Panc1 (cell line): ENCODE measurements around the gene CNNM2.

Experiments
- CTCF ChIP-seq: fragments of 450-650 bp; IDR thresholded peaks from 2 replicates; pipeline ENCODE4 v1.5.1; 2017; ENCODE audit warnings: mild to moderate bottlenecking
- POLR2AphosphoS5 ChIP-seq: IDR thresholded peaks from 2 replicates; pipeline ENCODE4 v1.6.1; 2012; ENCODE audit warnings: mild to moderate bottlenecking, low read depth, low read length, moderate library complexity
- REST ChIP-seq, 2 experiments: IDR thresholded peaks; 2 replicates each; pipeline ENCODE4 v1.6.1; 2011 to 2012; ENCODE audit warnings: low read depth in 2 of 2, control low read depth in 1 of 2, low read length in 1 of 2, mild to moderate bottlenecking in 1 of 2, moderate library complexity in 1 of 2; ENCODE audit not compliant: insufficient read depth in 1 of 2

GRCh38 chr10:102935939-102936605 lies 18.0 kb downstream of the CNNM2 start:
- TF ChIP-seq CTCF (no peak), POLR2AphosphoS5 (no peak), REST (IDR thresholded peaks at IDR 0.05; ENCODE audit: insufficient read depth in 1 of 2, low read depth in 2 of 2, low read length in 1 of 2) (no peak)
